ENCODE results near the gene JAM3.
A peak's percentile ranks its signal among the peaks of the same experiment; 100 is the strongest.
"Not testable (repeated sequence)": the region's sequence is repeated elsewhere in the genome, so short reads cannot be mapped to it uniquely, and the experiment has no call there.

JAM3 gene

DNA sequence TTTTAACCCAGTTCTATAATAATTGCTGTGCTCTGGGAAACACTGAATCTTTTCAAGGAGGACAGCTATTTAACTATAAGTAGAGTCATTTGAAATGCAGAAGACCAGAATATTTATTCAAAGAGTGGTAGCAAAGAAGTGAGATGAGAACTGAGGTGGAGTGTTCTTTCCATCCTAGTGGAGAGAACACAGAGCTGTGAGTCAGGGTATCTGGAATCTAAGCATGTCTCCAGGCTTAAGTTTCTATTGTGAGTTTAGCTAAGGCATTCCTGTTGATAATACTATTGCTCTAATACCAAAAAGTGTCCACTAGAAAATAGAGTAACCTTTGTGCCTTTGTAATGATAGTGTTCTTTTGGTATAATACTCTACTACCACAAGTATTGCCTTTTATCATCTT lies 32.4 kb downstream of the JAM3 start:
- DNase-seq (ENCODE audit: low read depth): no peak

DNA sequence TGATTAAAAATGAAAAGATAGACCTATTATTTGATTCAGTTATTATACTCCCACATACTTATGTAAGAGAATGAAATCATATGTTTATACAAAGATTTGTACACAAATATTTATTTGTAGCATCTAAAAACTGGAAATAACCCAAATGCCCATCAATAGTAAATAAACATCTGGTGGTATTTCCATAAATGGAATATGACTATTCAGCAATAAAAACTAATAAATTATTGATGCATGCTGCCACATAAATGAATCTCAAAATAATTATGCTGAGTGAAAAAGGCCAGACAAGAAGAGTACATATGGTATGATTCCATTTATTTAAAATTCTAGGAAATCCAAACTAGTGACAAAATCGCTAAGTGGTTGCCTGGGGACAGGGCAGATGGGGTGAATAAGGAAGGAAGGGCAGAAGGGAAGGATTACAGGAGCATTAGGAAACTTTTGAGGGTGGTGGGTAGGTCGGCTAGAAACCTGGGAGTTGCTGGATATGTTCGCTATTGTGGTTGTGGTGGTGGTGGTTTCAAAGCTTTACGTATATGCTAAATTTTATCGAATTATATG lies 41.5 kb downstream of the JAM3 start:
- no peak for DNase-seq (ENCODE audit: low read depth)

DNA sequence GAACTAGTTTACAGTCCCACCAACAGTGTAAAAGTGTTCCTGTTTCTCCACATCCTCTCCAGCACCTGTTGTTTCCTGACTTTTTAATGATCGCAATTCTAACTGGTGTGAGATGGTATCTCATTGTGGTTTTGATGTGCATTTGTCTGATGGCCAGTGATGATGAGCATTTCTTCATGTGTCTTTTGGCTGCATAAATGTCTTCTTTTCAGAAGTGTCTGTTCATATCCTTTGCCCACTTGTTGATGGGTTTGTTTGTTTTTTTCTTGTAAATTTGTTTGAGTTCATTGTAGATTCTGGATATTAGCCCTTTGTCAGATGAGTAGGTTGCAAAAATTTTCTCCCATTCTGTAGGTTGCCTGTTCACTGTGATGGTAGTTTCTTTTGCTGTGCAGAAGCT lies 44.9 kb downstream of the JAM3 start:
- DNase-seq (ENCODE audit: low read depth): not testable (repeated sequence)

DNA sequence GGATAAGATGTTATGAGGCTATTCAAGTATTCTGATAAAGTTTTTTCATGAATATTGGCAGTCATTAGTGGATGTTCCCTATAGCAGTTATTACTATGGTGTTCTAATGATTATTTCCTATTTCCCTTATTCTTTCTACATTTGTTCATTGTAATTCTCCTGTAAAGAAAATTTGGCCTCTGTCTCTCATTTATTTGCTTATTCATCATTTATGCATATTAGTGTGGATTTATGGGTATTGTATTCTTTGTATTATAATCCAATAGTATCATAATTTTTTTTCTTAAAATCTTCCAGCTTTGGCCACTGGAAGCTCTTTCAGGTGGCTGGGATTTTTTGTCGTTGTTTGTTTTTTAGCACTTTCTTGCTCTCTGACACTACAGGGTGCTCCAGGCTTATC lies 47.3 kb downstream of the JAM3 start:
- no peak for DNase-seq (ENCODE audit: low read depth)

DNA sequence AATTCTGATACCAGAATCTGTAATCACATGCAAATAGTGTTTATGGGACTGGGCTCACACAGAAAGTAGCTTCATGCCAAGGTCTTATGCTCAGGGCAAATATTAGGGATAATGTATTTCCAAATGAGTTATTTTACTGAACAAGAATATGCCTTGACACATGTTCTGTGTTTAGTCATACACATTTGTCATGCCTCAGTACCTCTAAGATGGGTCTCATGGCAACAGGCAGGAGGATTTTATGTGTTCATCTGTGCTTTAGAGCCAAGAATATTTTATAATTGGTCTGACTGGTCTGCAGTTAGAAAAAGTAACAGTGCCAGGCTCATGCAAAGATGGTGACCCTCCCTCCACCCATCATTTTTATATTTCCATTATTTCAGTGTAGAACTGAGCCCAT lies 49.1 kb downstream of the JAM3 start:
- no peak for DNase-seq (ENCODE audit: low read depth)

DNA sequence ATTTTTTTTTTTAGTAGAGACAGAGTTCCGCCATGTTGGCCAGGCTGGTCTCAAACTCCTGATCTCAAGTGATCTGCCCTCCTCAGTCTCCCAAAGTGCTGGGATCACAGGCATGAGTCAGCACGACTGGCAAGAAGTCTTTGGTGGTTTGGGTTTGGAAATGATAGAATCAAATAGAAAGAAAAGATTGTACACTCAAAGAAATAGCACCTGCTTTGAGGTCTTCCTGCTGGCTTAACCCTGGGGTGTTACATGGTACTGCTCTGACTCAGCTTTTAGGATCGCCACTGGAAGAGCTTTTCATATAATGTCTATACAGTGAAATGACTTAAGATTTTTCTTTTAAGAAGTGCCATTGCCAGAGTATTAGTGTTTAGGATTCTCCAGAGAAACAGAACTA lies 50.2 kb downstream of the JAM3 start:
- no peak for DNase-seq (ENCODE audit: low read depth)

DNA sequence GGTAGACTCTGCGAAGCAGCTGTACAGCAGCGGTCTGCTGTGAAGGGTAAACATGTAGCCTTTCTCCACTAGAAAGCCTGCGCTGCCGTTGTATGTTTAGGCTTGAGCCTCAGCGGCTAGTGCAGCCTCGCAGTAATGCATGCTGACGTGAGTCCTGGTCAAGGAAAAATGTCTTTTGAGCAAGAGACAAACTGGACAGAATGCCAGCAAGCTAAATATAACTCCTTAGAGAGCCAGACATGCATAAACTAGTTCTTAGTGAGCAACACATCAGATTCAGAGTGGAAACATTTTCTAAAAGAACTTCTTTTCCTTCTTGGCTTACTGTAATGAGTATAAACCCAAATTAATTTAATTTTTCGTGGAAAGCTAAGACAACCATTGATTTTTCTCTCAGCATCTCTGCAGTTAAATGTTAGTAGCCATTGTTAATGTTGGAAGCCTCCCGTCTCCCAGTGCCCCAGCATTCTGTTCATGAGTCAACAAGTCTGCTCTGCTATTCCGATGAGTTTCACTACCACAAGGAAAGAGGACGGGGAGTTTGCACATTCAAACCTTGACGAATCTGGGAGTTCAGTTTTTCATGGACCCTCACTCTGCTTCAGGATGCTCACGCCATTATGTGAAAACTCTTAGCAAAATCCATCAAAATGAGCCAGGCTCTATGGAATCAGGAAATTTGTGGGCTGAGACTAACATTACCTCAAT lies 51.4 kb downstream of the JAM3 start:
- peak; percentile 85 for DNase-seq (ENCODE audit: low read depth)

DNA sequence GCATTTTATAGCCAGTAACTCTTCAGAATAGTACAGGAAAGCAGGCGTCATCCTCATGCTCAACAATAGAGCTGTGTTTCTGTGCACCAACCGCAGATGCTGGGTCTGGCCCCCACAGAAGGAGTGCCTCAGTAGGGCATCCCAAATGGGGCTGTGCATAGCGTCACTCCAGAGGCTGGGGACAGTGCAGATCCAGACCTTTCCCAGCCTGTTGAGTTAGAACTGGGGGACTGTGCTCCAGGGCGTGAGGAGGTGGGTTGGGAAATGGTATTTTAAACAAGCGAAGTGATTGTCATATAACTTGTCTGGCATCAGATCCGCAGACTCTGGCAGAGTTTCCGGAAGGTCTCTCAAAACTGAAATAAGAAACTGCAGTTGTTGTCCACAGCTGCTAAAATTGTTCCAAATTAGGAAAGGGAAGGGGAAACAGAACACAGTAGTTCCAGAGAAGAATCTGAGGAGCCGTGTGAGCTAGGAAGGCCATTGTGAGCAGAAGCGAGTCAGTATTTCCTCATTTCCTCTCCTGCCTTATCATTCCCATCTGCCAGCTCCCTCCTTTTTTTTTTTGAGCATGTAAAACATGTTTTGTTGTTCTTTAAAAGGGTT lies 52.2 kb downstream of the JAM3 start:
- DNase-seq (ENCODE audit: low read depth): no peak

DNA sequence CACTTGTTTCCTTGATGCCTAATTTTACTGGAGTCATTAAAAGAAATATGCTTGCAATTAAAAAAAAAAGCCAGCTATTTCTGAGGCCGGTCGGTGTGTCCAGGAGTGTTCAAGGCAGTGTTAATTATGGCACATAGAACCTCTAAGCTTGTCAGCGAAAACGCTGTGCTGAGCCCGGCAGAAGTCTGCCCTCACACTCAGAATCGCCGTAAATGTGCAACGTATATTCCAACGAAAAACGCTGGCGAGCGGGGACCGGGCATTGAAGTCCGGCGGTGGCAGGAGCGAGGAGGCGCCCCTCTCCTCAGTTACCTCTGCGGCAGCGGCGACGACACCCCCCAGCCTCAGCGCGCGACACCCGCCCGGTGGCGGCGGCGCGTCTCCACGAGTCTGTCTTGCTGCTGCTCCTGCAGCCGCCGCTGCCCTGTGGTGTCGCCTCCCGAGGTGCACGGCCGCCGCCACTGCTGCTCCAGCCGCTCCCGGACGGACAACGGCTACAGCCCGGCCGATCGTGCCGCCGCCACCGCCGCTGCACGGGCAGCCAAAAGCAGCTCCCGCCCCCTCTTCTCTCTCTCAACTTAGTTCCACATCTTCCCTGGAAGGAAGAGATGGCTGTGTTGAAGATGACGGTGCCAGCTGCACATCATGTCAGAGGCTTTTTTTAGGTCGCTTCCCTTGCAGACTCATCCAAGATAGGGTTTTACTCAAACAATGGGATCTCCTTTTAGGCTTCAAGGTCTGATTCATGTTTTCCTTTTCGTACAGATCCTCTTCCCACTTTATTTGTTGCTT lies 56.0 kb downstream of the JAM3 start:
- DNase-seq (ENCODE audit: low read depth): no peak

DNA sequence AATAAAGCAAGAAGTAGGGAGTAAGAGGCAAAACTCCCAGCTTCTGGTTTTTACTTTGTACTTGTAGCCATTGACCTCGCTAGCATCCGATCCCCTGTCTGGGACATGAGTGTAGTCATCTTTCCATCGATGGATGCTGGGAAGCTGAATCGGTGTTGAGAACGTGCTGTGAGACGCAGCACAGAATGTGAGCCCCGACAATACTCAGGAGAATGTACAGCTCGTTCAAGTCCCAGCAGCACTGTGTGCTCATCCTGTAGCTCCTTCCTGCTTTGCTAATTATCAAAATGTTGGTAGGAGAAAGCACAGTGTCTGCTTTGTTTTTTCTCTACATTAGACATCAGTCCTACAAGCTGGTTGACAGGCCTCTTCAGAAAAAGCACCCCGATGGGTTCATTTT lies 56.6 kb downstream of the JAM3 start:
- DNase-seq (ENCODE audit: low read depth): no peak

DNA sequence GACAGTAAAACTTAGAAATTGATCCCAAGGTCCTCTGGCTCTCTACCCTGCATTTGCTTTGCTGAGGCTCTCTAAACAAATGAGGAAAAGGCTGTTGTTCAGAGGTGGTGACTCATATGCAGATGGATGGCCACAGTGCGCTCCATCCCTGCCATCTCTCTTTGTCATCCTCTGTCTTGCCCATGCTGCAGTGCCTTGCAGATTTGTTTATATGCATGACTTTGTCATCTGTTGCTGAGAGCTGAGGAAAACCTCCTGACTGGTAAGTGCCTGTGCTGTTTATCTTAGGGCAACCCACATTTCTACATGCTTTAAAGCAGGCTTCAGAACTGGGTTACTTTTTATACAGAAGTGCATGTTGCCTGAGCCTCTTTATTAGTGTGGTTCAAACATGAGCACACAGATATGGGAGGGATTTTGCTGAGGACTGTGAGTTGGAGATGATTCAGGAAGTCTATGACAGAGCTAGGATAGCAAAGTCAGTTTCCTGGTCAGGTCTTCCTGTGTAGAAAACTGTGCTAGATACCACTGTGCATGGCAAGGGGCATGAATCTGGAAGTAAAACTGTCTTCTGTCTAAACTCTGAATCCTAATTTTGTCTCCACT lies 57.4 kb downstream of the JAM3 start:
- peak; percentile 81 for DNase-seq (ENCODE audit: low read depth)

DNA sequence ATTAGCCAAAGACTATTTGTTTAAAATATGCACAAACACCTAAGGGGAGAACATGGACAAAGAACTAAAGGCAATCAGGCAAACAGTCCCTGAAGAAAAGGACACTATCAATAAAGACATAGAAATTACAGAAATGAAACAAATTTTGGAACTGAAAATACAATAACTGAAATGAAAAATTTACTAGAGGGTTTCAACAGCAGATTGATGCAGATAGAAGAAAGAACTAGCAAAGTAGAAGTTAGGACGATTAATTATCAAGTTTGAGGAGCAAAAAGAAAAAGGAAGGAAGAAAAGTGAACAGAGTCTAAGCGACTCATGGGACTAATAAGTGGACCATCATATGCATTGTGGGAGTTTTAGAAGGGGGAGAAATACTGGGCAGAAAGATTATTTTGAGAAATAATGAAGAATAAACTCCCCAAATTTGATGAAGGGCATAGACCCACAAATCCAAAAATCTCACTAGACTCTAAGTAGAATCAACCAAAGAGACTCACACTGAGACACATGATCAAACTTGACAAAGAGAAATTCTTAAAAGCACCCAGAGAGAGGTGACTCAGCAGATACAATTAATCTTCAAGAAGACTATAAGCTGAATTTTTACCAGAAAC lies 62.9 kb downstream of the JAM3 start:
- DNase-seq (ENCODE audit: low read depth): no peak

DNA sequence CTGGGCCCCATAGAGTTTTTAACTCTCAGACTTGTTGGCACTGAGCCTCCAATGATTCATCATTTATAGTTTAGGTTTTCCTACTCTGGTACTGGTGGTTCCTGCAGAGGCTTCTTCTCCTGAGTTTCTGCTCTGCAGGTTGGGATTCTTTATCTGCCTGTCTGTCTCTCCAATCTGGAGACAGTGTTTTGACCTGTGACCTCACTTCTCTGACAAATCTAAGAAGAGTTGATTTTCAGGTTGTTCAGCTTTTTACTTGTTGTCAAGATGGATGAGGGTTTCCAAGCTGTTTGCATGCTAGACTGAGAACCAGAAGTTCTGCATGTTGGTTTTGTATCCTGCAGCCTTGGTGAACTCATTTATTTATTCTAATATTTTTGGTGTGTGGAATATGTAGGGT lies 63.9 kb downstream of the JAM3 start:
- DNase-seq (ENCODE audit: low read depth): no peak

DNA sequence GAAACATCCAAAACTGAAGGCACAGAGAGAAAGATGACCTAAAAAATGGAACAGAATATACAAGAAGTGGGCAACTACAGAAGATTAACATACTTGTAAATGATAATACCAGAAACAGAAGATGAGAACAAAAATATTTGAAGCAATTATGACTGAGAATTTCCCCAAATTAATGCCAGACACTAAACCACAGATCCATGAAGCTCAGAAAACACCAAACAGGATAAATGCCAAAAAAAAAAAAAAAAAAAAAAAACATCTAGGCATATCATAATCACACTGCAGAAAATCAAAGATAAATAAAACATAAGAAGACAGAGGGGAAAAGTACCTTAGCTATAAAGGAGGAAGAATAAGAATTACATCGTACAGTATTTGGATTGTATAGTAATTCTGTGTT lies 65.3 kb downstream of the JAM3 start:
- DNase-seq (ENCODE audit: low read depth): no peak

DNA sequence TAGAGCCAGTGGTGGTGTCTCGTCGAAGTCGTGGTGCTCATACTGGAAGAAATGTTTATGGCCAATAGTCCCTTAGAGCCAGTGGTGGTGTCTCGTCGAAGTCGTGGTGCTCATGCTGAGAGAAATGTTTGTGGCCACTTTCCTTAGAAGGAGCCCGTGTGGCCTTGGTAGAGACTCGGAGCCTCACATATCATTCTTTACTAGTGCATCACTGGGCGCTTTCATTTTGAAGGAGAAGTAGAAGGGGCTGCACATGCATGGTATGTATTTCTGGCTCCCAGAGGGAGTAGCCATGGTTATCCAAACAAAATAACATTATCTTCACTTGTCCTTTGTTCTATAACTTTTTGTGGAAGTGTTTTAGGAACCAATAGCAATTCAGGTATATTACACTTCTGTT lies 69.5 kb downstream of the JAM3 start:
- no peak for DNase-seq (ENCODE audit: low read depth)

DNA sequence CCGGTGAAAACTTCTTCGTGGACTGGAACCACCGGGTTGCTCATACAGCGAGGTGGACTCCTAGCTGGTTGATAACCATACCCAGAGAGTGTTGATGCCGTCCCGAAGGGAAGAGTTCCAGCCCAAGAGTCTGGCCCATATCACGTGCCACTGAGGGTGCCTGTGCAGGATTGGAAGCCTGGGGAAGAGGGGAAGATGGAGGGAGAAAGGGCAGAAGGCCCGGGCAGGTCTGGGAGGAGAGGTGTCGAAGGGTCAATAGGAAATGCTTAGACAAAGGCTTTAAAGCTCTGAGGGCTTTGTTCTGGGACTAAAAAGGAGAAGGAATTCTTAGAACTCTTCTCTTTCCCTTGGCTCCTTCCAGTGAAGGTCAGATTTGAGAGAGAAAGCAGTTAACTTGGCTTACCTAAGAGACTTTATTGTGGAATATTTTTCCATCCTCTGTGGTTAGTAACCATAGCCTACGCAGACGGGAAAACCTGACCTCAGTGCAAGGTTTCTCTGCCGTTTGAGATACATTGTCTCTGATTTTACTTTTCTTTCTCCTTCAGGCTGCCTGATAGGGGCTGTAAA lies 70.5 kb downstream of the JAM3 start:
- no peak for DNase-seq (ENCODE audit: low read depth)

DNA sequence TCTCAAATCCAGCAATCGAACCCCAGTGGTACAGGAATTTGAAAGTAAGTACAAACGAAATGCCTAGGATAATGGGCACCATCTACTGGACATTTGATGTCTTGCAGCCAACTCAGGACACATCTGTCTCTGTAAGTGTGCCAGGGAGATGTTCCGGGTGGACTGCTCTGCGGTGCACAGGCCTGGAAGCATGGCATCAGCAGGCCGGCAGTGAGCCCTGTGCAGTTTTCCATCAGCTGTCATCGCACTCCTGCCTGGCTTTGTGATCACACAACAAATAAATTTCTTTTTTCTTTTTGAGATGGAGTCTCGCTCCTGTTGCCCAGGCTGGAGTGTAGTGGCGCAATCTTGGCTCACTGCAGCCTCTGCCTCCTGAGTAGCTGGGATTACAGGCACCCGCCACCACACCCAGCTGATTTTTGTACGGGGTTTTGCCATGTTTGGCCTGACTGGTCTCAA lies 71.0 kb downstream of the JAM3 start:
- peak; percentile 60 for DNase-seq (ENCODE audit: low read depth)

DNA sequence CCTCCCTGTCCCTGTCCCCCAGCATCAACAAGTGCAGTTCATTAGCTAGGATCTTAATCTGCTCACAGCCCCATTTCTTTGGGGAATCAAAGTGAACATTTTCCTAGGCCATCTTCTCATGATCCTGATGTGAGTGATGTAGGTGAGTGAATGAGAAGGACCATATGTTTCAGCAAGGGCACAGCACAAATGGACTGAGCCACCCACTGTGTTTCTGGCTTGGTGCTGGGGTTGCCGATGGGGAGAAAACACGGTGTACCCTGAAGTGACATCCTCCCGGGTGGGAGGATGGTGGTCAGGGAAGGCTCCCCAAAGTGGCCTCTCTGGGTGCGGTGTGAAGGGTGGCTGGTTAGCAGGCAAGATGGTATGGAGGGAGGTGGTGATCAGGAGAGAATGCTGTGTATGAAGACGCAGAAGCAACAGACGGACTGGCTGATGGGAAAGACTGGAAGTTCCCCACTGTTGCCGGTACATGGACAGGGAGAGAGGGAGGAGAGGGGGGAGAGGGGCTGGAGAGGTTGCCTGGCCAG lies 72.2 kb downstream of the JAM3 start:
- no peak for DNase-seq (ENCODE audit: low read depth)

DNA sequence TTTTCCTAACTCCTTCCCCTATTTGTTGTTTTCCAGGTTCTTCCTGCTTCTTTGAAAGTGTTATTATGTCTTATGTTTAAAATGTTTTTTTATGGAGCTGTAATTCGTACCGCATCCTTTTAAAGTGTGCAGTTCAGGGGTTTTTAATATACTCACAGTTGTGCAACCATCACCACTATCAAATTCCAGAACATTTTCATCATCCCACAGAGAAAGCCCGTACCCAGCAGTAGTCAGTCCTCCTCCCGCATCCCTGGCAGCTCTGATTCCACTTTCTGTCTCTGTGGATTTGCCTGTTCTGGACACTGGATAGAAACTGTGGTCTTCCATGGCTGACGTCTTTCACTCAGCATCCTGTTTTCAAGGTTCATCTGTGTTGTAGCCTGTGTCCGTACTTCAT lies 73.7 kb downstream of the JAM3 start:
- DNase-seq (ENCODE audit: low read depth): no peak

DNA sequence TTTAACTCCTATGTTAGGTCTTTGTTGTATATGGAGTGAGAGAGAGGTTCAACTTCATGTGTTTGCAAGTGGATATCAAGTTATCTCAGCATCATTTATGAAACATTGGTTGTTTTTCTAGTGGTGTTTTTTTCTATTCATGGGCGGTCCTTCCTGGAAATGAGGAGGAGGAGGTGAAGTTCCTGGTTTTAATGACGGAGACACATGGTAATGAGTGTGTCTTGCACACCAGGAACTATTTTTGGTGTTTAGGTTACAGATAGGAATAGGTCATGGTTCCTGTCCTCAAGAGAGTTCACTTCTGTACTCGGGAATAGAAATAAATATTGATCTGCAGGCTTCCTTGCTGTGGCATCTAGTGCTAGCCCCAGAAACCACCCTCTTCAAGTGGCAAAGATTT lies 74.9 kb downstream of the JAM3 start:
- DNase-seq (ENCODE audit: low read depth): no peak

DNA sequence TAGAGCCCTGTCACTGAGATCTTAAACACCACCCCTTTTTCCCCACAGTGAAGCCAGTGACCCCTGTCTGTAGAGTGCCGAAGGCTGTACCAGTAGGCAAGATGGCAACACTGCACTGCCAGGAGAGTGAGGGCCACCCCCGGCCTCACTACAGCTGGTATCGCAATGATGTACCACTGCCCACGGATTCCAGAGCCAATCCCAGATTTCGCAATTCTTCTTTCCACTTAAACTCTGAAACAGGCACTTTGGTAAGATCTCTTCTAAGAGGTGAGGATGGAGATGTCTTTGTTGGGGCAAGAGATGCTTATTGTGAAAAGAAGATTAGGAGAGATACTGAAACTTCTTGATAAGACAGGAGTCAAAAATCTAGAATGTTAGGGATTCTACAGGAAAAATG lies 75.9 kb downstream of the JAM3 start:
- DNase-seq (ENCODE audit: low read depth): no peak

DNA sequence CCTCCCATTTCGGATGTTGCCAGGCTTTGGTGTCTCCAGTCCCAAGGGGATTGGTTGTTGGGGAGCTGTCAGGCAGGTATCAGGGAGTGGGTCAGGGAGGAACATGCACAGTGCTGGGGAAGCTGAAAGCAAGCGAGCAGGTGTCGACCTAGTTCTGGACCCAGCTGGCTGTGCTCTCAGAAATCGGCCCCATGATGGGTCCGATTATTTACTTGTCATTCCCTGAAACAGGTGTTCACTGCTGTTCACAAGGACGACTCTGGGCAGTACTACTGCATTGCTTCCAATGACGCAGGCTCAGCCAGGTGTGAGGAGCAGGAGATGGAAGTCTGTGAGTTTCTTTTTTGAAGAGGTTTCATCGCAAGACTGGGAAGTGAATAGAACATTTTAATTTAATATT lies 76.8 kb downstream of the JAM3 start:
- no peak for DNase-seq (ENCODE audit: low read depth)
